SJSA1 (cell line): ENCODE measurements around the gene AAMP. TPM values are rescaled to one million over a fixed set of nuclear protein-coding genes. Genes with fewer than 3 reads are reported as not detected.

Experiments
- DNase-seq, 2 experiments: peaks; one replicate each; pipeline ENCODE4 v3.0.0-alpha.2; 2015 to 2020; ENCODE audit warnings: low spot score in 2 of 2, low read depth in 1 of 2
- H3K27ac ChIP-seq: fragments of 250-450 bp; sonication (Bioruptor Pico); 2 replicates; pipeline ENCODE4 v1.5.1; 2020; ENCODE audit warnings: mild to moderate bottlenecking, moderate library complexity
- H3K27me3 ChIP-seq: fragments of 250-450 bp; sonication (Bioruptor Pico); replicated peaks from 2 replicates; pipeline ENCODE4 v1.5.1; 2020; ENCODE audit warnings: mild to moderate bottlenecking, moderate library complexity
- H3K36me3 ChIP-seq: fragments of 250-450 bp; sonication (Bioruptor Pico); 2 replicates; pipeline ENCODE4 v1.5.1; 2020; ENCODE audit warnings: mild to moderate bottlenecking
- H3K4me1 ChIP-seq: fragments of 250-450 bp; sonication (Bioruptor Pico); replicated peaks from 2 replicates; pipeline ENCODE4 v1.6.1; 2021; ENCODE audit warnings: mild to moderate bottlenecking
- H3K4me3 ChIP-seq: fragments of 250-450 bp; sonication (Bioruptor Pico); 2 replicates; pipeline ENCODE4 v1.5.1; 2020; ENCODE audit warnings: mild to moderate bottlenecking
- H3K9me3 ChIP-seq: fragments of 250-450 bp; sonication (Bioruptor Pico); replicated peaks from 2 replicates; pipeline ENCODE4 v1.5.1; 2020; ENCODE audit warnings: mild to moderate bottlenecking
- total RNA-seq: library from RNA; depleted of rRNA; stranded (reverse); fragments of >200 nt; shearing (Covaris generic); gene quantifications from 2 replicates; pipeline ENCODE4 v1.2.3, GENCODE V29; 2014; rRNA removed

AAMP gene
- total RNA-seq, 1 experiment from 2014 or later, result 184 TPM

GRCh38 chr2:218223046-218223445 is 46.9 kb downstream of the AAMP start:
- no peak overlapping the region for H3K4me3 ChIP-seq
- peaks cover 41% of the 10 kb centered on the region for H3K4me1 ChIP-seq
- no peaks in the 10 kb centered on the region for H3K27me3 ChIP-seq
- DNase-seq, result no peak
- 0 out of 2 replicates have a peak, but pooled peaks cover 3% of the 10 kb centered on the region for H3K9me3 ChIP-seq
- H3K36me3 ChIP-seq, result peaks cover 96% of the 10 kb centered on the region
- H3K27ac ChIP-seq, result no peak overlapping the region

GRCh38 chr2:218221000-218221399 is 48.9 kb downstream of the AAMP start:
- H3K4me1 ChIP-seq, result peaks cover 44% of the 10 kb centered on the region
- peaks cover 87% of the 10 kb centered on the region for H3K36me3 ChIP-seq
- H3K27ac ChIP-seq, result no peak overlapping the region
- DNase-seq, result no peak
- no peak overlapping the region for H3K4me3 ChIP-seq
- no peaks in the 10 kb centered on the region for H3K27me3 ChIP-seq
- H3K9me3 ChIP-seq, result 0 out of 2 replicates have a peak, but pooled peaks cover 3% of the 10 kb centered on the region

GRCh38 chr2:218219934-218220333 is 50.0 kb downstream of the AAMP start:
- Histone ChIP-seq H3K4me1 (peaks cover 43% of the 10 kb centered on the region), H3K4me3 (no peak overlapping the region), H3K27ac (no peak overlapping the region), H3K36me3 (peaks cover 76% of the 10 kb centered on the region), H3K27me3 (no peaks in the 10 kb centered on the region), H3K9me3 (0 out of 2 replicates have a peak, but pooled peaks cover 3% of the 10 kb centered on the region)
- DNase-seq, result no peak

GRCh38 chr2:218218268-218219185 is 51.4 kb downstream of the AAMP start:
- peak overlapping the region; percentile 81 for H3K27ac ChIP-seq
- 0 out of 2 replicates have a peak, but pooled peaks cover 3% of the 10 kb centered on the region for H3K9me3 ChIP-seq
- peaks cover 40% of the 10 kb centered on the region for H3K4me1 ChIP-seq
- peak in 1 of 2 experiments; percentile 8 for DNase-seq
- peak overlapping the region; percentile 75 for H3K4me3 ChIP-seq
- H3K36me3 ChIP-seq, result peaks cover 62% of the 10 kb centered on the region
- no peaks in the 10 kb centered on the region for H3K27me3 ChIP-seq

GRCh38 chr2:218217360-218218267 is 52.3 kb downstream of the AAMP start:
- peak; percentile 56 to 67 for DNase-seq

GRCh38 chr2:218216674-218217359 is 53.1 kb downstream of the AAMP start, which contains the start of gene ARPC2:
ARPC2 (plus strand) TSS chr2:218217189; CDS start chr2:218217471, 282 bp downstream.
- peaks cover 45% of the 10 kb centered on the region for H3K36me3 ChIP-seq
- no peaks in the 10 kb centered on the region; the same call in 1 of the 2 replicates for H3K27me3 ChIP-seq
- H3K27ac ChIP-seq, result peak within 1 kb of the TSS; percentile 81
- peaks cover 29% of the 10 kb centered on the region for H3K4me1 ChIP-seq
- peak; percentile 88 to 95 for DNase-seq
- 0 out of 2 replicates have a peak, but pooled peaks cover 3% of the 10 kb centered on the region for H3K9me3 ChIP-seq
- H3K4me3 ChIP-seq, result peak within 1 kb of the TSS; percentile 75

More at GRCh38 chr2:218217360-218218267, 52.3 kb downstream of the AAMP start:
- peak overlapping the region; percentile 81 for H3K27ac ChIP-seq
- H3K4me1 ChIP-seq, result peaks cover 32% of the 10 kb centered on the region
- H3K9me3 ChIP-seq, result 0 out of 2 replicates have a peak, but pooled peaks cover 3% of the 10 kb centered on the region
- H3K36me3 ChIP-seq, result peaks cover 53% of the 10 kb centered on the region
- H3K4me3 ChIP-seq, result peak overlapping the region; percentile 75
- H3K27me3 ChIP-seq, result no peaks in the 10 kb centered on the region; the same call in 1 of the 2 replicates

GRCh38 chr2:218216336-218216673 is 53.6 kb downstream of the AAMP start:
- H3K27me3 ChIP-seq, result no peaks in the 10 kb centered on the region; the same call in 1 of the 2 replicates
- peak overlapping the region; percentile 81 for H3K27ac ChIP-seq
- H3K4me3 ChIP-seq, result peak overlapping the region; percentile 75
- peaks cover 40% of the 10 kb centered on the region for H3K36me3 ChIP-seq
- DNase-seq, result no peak
- H3K9me3 ChIP-seq, result 0 out of 2 replicates have a peak, but pooled peaks cover 3% of the 10 kb centered on the region
- H3K4me1 ChIP-seq, result peaks cover 25% of the 10 kb centered on the region

Other genes starting within 250 kb of the AAMP start
- gene RUFY4, start 200.9 kb downstream of the AAMP start, total RNA-seq, result not detected in 2 replicates
- gene CXCR2, start 144.1 kb downstream of the AAMP start, total RNA-seq, result not detected in 2 replicates
- gene CXCR1, start 103.2 kb downstream of the AAMP start, total RNA-seq, result not detected in 2 replicates
- 490 and 702 TPM in 2 replicates for gene ARPC2, start 52.9 kb downstream of the AAMP start, total RNA-seq
- 0.89 TPM in 1 of 2 replicates, not detected in the other for gene GPBAR1, start 9.1 kb downstream of the AAMP start, total RNA-seq
- gene PNKD, start 382 bp upstream of the AAMP start, total RNA-seq, result 57.7 and 63.2 TPM in 2 replicates
- gene TMBIM1, start 22.4 kb upstream of the AAMP start, total RNA-seq, result 76.0 and 86.5 TPM in 2 replicates
- not detected in 2 replicates for gene CATIP, start 86.7 kb upstream of the AAMP start, total RNA-seq
- gene SLC11A1, start 112.1 kb upstream of the AAMP start, total RNA-seq, result 0.05 TPM in 1 of 2 replicates, not detected in the other
- gene CTDSP1, start 129.7 kb upstream of the AAMP start, total RNA-seq, result 45.7 and 46.0 TPM in 2 replicates
- gene VIL1, start 149.0 kb upstream of the AAMP start, total RNA-seq, result not detected in 2 replicates